ENCODE results near the gene WWOX.

WWOX gene

DNA sequence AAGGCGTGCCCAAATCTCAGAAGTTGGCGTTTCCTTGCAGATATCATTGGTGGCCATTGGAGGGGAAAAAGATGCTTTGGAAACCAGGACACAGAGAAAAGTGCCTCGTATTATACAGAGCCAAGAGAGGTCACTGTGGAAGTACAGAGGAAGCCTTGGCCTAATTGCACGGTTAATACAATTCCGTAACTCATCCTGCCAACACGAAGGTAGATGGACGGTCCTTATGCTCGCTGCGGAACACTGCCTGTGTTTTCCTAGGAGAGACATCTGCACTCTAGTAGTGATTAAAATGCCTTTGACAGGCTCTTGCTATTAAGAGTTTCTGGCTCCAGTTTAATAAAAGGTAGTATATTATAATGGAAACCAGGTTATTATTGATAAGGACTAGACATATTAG is 536.4 kb downstream of the WWOX start:
- DNase-seq: no peak

DNA sequence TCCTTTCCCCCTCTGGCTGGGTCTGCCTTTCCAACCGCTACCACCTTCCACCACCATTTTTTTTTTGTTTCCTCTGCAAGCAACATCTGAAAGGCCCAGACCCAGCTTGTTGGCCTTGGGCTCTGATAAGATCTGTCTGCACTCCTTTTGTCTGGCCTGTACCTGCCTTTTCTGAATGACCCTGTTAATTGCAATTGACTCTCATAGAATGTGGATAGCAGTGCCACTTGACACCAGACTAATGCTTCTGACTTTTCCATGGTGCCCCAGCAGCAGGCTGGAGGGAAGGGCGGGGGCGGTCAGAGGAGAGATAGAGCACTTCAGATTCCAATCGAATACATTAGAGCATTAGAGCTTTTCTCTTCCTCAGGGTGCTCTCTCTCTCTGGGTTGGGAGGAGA is 538.9 kb downstream of the WWOX start:
- no peak for DNase-seq

DNA sequence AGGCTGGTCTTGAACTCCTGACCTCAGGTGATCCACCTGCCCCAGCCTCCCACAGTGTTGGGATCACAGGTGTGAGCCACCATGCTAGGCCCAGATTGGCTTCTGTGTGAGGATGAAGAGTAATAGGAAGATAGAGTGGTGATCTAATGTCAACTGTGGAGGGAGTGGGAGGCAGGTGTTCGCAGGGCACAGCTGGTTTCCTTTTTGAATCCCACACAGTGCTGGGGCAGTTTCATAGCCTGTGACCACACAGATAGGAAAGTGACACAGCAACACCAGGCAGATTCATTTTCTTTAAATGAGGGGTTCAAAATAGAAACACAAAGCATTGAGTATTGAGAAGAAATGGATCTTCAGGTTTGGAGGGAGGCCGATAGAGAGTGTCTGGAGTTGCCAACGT is 540.3 kb downstream of the WWOX start:
- no peak for DNase-seq

DNA sequence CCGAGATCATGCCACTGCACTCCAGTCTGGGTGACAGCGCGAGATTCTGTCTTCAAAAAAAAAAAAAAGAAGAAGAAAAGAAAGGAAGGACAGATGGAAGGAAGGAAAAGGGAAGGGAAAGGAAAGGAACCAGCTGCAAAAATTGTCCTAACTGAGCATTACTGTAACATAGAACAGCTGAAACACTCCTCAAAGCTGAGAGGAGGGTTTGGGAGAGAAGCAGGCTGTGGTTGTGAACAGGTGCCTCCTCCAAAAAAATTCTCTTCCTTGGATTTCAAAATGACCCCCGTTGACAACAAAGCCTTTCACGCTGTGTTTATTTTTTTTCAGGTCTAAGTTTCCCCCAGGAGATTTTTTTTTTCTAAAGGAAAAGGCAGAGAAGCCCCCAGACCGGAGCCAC is 541.4 kb downstream of the WWOX start:
- DNase-seq: no peak

DNA sequence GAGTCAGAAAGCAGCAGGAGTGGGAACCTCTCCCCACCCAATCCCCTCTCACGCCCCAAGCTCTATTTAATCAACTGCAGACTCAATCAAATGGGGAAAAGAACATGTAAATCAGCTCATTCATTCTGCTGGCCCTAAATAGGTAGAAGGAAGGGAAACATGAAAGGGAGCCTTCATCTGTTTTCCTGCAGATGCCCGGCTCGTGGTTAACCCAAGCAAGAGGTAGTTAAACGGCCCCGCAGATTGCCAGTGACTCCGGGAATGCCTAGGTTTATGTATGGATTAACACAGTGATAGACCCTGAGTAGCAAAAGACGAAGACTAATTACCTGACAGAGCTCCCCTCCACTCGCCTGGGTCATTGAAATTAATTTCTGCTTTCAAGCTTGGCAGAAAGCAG is 542.0 kb downstream of the WWOX start:
- DNase-seq: peak; percentile 35 to 64

DNA sequence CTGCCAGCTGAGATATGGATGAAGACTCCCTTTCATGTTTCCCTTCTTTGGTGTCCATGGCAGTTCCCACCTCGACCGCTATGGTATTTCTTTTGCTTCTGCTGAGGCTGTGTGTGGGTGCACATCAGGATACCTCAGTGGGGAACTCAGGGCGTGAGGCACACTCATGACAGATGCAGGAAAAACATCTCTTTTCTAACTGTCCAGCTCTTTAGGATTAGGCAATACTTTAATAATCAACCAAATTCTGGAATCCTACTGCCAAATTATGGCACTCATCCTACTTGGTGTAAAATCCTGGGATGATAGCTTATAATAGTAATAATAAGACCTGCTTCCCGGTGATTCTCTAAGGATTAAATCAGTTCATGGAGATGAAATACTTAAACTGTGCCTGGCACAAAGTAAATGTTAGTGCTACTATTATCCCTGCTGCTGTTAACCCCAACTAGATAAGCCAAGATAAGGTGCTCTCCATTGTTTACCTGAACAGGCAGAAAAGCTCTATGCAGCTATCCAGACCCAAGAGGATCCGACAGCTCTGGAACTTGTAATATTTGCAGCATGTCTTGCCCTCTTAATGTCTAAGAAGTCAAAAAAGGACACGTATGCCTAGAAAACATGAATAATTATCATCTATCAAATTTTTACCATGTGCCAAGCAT is 543.3 kb downstream of the WWOX start:
- no peak for DNase-seq

DNA sequence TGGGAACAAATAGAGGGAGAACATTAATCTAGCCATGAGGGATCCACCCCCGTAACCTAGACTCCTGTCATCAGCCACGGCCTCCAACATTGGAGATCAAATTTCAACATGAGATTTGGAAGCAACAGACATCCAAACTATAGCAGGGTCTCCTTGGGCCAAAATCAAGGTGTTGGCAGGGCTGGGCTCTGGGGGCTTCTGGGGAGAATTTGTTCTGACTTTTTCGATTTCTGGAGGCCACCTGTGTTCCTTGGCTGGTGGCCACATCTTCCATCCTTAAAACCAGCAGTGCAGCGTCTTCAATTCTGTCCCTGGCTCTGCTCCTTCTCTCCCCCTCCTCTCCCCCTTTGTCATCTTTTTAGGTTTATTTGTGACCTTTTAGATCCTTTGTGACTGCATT is 546.2 kb downstream of the WWOX start:
- DNase-seq: no peak

DNA sequence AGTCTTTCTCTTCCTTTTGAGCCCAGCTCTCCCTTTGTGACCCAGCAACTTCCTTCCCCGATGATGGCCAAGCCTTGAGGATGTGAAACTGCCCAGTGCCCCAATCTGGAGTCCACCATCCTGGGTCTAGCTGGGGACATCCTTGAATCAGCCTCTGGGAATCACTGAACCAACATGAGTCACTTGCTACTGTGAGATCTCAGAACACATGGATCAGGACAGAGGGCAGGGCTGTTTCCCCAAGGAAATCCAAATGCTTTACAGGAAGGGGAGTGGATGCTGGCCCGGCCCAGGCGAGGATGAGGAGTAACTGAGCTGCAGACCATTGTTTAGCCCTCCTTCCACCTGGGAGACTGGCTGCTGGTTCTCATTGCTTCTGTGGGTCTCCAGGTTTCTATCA is 547.6 kb downstream of the WWOX start:
- DNase-seq: no peak

DNA sequence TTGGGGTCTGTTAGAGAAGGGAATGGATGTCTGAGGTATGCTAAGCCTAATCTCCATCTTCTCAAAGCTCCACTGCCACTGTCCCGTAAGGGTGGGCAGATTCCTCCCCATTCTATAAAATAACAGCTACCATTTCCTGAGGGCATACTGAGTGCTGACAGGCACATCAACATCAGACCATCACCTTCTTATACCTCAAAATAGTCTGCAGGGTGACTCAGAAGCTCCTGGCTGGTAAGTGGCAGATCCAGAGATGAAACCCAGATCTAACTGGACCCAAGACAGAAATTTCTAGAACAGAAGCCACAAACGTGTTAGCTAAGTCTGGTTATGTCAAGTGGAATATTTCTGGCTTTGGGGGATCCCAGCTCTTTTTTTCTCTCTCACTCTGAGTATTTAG is 548.0 kb downstream of the WWOX start:
- DNase-seq: no peak

DNA sequence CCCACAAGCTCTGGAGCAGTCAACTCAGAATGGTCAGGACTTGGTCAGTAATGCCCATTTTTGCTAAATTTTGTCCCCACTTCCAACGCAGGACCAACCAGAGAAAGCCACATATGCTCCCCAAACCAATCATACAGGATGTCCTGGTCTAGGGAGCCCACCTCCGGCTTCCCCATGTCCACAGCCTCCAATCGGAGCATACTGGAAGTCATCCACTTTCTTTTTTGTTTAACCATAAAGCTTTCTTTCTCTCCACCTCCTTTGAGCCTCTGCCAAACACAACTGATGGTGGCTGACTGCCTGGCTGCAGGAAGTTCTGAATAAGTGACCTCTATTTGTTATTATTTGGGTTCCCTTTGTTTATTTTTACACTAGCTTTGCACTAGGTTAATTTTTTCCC is 549.1 kb downstream of the WWOX start:
- DNase-seq: no peak

DNA sequence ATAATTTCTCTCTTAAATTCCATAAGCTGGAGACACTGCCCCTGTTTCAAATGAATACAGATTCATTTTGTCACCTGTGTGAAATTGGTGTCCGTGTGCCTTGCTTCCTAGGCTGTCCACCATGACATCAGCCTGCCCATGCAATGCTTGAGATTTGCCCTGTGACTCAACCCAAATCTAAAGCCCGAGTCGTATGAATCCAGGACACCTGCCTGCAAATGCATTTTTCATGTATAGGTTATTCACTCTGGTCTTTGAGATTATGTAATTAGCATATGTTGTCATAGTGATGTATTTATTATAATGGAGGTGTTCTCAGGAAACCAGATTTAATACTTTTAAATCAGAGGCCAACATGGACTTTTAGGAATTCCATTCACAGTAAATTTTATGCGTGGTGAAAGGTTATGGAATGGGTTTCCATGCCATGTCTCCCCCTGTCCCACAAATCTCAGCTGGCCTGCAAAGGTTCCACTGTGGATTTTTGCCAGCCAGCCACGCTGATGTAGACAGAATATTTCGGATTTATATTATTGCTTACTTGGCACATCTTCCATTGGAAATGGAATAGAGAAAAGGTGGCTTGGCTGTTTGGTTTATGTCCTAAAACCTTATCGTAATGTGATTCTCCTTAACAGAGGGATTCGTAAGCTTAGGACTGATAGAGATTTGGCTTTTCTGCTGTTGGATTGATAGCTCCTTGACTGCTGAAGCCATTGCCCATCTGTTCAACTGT is 551.1 kb downstream of the WWOX start:
- DNase-seq: no peak

DNA sequence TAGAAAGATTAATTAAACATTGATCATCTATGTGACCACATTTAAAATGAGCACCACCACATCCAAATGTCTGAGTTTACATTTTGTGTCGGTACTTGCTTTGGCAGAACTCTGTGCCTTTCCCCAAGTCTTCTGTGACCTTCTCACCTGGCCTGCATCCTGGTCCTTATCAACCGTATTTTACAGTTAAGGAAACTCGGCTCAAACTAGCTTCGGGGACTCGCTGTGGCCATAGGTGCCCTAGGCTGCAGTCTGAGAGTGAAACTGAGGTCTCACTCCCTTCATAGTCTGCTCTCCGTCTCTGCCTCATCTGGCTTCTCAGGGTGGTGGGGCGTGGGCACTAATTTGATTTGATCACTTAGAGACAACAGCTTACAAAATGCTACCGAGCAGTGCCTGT is 555.5 kb downstream of the WWOX start:
- DNase-seq: no peak

DNA sequence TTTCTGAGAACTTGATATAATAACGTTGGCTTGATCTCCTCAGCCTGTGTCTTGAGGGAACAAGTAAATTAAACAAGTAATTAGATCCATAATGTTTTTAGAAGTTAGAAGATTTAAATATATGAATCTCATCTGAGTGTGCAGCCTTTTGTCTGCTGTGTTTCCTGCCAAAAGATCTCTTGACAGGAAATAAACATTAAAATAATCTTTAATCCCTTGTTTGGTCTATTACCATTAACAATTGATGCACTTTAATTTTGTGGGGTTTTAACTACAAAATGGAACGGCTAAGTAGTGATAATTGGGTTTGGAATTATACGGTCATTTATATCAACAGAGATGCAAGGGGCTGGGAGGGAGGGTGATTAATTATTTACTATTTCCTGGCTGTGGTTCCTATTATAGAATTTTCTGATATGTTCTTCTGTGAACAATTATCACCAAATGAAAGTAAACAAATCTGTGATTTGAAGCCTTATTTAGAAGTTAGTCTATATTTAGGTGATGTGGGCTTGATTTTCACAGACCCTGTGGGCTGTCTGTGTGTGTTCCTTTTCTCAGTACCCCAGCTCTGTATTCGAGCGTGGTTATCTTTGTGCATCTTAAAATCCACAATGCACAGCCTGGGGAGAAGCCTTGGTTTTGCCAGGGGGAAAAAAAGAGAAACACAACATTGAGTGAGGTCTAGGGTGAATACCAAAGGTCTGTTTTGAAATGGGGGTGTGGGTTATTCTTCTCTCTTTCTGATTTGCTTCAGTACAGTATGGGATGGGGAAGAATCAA is 556.1 kb downstream of the WWOX start:
- DNase-seq: no peak

DNA sequence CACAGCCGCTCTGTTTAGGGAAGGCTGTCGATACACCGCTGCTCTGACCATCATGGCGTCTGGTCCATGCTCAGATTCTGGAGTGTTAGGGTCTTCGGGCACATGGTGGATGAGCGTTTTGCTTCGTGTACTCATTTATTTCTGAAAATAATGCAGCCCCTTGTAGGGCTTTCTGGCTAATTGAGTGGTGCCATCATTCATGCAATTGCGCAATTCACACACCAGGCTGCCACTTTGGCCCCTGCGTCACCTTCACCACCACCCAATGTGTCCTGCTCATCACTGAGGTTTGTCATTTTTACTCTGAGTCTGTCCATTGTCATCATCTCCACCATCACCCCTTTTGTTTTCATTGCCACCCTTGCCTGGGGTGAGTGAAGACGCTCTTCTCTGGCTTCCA is 557.4 kb downstream of the WWOX start:
- no peak for DNase-seq

DNA sequence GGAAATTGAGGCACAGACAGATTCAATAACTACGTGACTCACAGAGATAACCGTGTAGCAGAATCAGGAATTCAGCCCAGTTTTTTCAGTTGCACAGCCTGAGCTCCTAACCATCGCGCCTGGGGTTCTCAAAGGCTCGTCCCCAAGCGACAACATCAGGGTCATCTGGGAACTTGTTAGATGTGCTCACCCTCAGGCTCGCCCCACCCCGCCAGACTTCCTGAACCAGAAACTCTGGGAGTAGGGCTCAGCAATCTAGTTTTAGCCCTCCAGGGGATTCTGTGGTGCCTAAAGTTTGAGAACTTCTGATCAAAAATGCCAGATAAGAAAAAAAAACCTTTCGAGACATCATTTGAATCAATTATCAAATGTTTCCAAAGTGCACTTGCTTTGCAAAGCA is 559.8 kb downstream of the WWOX start:
- no peak for DNase-seq

DNA sequence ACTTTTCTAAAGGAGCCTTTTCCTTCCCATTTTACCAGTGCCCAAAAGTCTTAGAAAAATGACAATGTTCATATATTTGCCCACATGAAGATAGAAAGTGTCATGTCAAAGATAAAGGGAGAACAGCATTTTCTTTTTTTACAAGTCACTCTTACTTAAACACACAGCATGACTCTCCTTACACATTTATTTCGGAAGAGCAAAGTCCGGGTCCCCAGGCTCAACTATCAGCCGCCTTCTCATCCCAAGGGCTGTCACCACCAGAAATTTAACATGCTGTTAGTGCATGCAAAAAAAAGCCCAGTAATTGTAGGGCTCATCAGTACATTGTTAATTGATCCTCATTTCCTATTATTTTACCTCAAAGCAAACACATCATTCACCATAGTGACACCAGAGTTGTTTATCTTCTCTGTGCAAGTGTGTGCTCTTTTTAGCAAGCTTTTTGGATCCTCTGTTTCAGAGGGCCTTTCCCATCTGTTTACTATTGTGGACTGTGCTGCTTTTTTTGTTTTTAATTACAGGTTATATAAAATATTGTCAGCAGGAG is 560.3 kb downstream of the WWOX start:
- DNase-seq: no peak

DNA sequence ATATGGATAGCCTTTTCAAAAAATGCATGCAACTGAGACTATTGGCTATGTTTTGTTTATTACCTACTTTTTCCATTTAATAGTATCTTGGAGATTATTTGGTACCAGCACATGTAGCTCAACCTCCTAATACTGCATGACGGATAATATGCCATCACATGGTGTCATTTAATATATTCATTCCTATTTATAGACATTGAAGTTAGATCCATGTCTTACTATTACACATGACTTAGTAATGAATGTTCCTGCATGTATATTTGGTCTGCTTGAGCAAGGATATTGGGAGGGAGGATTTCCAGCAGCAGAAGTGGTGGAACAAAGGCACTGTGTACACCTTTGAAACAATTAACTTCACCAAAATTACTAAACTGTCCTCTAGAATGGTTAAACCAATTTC is 561.3 kb downstream of the WWOX start:
- no peak for DNase-seq

DNA sequence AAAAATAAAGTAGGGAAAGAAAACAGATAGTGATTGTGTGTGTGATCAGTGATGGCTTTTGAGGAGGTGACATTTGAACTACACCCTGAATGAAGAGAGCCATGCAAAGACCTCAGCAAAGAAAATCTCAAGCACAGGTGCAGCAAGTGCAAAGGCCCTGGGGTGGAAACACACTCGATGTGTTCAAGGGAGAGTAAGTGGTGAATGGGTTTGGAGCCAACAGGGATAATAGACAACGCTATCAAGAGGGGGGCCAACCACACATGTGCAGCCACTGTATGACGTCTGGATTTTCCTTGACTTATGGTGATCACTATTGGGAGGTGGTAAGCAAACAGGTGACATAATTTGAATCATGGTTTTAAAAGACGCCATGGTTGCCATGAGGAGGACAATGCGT is 564.2 kb downstream of the WWOX start:
- DNase-seq: no peak

DNA sequence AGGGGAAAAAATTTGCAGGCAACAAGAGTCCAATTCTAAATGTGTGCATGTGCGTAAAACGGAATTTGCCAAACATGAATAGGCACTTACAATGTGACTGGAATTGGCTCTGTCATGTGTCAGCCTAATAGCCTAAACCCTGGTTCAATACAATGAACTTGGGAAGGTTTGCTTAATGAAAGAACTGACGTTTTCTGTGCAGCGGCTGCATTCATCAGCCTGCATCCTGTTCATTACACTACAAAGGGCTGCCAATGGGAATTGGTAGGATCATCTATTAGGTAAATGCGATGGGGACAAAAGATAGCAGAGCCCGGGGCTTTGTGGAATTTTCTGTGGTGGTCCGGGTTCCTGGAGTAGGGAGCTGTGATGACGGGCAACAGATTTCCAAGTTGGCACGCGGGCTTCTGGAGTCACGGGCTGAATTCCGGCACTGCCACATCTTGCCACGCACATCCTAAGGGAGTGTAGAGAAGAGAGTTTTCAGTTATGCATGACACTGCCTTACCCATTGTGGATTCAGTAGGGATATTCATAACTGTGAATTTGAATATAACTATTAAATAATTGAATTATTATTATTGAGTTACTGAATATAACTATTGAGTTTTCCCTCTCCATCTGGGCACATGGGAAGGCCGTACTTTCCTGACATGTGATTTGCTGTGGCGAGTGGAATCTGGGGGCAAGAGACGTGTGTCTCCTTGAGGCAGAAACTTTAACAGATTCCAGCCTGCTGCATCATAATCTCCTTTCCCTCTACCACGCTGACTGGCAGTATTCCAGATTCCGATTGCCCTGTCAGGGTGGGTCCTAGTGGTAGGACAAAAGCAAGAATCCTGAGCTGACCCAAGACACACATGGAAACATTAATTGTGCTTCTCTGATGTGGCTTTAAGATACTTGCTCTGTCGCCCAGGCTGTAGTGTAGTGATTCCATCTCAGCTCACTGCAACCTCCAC is 565.6 kb downstream of the WWOX start:
- no peak for DNase-seq

DNA sequence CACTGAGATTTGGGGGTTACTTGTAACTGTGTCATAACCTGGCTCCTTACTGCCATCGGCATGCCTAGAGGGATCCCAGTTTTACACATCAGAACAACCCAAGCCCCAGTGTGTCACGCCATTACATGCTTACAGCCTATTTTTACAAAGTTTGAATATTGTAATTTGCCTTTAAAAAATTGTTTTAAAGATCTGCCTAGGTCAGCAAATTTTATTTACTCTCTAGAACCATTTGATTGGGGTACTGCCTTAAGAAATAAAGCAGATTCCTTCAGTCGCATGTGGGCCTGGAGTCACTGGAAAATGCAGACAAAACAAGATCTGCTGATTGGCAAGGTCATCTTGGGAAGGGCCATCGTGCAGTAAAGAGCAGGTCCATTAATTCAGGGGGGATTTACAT is 566.9 kb downstream of the WWOX start:
- DNase-seq: no peak

DNA sequence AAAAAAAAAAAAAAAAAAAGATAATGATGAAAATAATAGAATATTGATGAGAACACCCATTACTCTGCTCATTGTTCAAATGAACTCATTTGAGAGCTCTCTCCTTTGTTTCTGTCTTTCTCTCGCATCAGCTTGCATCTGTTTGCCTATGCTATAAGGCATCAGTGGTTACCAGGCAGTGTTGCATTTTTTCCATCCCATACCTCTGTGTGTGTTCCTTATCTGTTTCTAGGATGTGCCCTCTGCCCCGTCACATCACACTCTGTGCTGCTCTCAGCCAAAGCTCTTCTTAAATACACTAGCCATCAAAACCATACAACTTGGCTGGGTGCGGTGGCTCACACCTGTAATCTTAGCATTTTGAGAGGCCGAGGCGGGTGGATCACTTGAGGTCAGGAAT is 568.2 kb downstream of the WWOX start:
- no peak for DNase-seq

DNA sequence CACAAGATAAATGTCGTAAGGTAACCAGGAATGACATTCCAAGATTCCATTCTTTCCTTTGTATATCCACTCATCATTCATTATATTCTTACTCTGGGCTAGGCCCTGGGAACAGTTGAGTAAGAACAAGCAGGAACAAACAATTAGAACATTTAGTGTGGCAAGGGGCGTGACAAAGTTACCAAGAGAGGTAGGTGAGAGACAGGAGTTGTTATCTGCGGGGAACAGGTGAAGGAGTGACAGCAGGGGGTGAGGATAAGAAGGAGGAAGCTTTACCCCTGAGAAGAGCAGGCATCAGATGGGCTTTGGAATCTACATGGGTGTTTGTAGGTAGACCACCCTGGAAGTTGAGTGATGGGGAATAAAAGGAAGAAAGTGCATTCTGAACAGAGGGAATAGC is 568.9 kb downstream of the WWOX start:
- DNase-seq: no peak

DNA sequence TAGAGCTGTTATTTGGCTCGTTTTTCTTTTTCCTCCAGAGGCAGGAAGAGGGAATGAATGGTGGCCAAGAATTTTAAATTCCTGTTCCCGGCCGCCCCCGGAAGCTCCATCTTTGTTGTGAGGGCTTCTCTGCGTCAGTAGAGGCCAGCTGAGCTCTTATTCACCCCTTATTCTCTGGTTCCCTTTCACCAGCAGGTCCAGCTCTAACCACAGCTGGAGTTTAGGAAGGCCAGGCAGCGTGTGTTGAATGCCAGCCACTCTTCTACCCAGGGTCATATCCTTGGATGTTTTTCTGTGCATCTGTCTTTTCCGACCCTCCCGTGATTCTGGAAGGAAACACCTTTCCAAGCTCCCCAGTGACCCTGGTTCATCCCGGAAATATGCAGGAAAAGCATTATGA is 570.5 kb downstream of the WWOX start:
- no peak for DNase-seq
